TTC549 (cell line): ENCODE results near the gene VENTX.
"Not testable (repeated sequence)": the region's sequence is repeated elsewhere in the genome, so short reads cannot be mapped to it uniquely, and the experiment has no call there.

Experiments
- FAIRE-seq: peaks from 2 replicates; lab custom pipeline; 2012; peaks lifted over from hg19 to GRCh38; lab: Jason Lieb, UNC

The VENTX gene

DNA sequence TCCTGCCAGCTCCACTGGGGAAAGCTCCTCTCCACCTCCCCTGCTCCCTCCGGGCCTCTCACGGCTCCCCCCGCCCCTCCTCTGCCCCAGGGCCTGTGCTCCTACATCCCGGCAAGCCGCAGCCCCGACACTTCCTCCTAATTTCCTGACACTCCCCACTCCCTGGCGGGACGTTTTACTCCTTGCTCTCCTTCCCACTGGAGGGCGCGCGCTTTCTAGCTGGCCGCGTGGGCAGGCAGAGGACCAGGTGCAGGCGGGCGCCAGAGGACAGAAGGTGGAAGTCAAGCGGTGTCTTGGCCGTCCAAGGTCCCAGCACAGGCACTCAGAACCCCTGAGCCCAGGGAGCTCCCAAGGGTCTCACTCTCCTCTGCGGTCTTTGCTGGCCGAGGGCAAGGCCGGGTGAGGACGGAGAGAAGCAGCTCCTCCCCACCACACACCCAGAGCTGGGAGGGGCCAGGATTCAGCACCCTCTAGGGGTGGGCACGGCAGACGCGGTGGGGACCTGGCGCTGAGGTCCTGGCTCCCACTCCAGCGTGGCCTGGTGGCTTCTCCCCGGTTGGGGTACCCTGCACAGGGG is 19.9 kb downstream of the VENTX start:
- FAIRE-seq: no peak

DNA sequence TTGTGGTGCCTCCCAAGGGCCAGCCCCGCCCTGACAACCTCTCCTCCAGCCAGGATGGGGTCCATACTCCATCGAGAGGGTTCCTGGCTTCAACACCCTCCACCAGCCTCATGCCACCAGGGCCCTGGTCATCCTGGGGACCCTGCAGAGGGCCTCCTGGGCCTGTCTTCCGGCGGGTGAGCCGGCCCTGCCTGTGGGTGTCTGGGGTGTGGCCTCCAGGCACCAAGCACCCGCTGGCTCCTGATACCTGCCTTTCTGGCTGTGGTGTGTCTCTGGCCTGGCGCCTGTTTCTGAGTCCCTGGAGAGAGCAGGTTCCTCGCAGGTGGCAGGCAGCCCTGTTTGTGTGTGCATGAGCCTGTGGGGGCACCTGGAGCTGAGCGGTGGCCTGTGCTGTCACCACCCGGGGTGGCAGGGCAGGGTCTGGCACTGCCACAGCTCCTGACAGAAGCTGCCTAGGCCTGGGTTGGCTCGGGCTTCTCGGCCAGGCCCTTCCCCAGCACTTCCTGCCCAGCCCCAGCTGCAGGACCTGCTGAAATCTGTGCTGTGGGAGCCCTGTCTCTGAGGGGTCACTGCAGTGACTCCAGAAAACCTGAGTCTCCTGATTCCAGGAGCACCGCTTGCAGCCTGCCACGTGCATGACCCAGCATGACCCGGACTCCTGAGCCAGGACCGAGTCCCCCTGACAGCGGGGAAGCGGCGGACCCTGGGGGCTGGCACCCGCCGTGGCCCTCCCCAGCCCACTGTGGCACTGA is 20.6 kb downstream of the VENTX start:
- no peak for FAIRE-seq

DNA sequence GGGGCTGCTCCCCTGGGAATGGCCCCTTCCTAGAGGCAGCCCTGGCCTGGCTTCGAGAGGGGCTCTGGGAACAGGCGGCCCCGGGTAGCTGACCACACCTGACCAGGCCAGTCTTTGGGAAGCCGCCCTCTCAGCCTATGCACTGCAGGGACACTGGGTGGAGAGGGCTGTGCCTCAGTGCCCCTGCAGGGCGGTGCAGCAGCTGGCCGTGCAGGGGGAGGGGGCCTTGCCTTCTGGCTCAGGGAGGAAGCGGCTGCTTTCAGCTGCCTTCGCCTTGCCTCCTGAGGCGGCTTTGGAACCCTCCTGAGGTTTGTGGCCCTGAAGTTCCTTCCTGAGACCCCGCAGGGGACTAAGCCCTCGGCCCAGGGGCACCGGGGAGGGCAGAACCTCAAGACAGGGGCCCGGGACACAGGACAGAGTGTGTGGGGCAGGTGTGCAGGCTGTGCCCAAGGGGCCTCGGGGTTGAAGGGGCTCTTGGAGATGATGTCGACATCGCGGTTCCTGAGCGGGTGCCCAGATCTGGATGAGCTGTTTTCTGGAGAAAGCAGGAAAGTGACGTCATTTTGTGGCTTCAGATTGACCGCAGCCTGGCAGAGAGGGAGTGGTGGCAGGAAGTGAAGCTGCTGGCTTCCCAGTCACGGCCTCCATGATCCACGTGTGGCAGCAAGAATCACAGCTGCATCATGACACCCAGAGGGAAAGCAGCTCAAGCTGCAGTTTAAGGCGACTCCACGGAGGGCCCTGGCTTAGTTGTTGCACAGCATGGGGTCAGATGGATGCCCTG is 21.4 kb downstream of the VENTX start:
- FAIRE-seq: no peak

DNA sequence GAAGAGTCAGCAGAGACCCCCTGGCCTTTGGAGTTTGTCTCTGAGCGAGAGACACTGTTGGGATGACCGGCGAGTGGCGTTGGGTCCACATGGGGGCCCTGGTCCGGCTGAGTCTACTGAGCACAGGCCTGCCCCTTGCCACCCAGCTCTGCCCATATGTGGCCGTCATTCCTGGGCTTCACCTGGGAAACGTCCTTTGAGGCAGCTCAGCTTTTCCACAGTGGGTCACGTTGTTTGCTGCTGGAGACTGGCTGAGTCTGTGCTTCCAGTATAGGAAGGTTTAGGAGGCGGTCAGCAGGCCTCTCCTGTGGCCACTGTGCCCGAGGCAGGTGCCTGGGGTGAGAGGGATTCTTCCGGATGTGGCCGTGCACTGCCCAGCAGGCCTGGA is 21.9 kb downstream of the VENTX start:
- no peak for FAIRE-seq

DNA sequence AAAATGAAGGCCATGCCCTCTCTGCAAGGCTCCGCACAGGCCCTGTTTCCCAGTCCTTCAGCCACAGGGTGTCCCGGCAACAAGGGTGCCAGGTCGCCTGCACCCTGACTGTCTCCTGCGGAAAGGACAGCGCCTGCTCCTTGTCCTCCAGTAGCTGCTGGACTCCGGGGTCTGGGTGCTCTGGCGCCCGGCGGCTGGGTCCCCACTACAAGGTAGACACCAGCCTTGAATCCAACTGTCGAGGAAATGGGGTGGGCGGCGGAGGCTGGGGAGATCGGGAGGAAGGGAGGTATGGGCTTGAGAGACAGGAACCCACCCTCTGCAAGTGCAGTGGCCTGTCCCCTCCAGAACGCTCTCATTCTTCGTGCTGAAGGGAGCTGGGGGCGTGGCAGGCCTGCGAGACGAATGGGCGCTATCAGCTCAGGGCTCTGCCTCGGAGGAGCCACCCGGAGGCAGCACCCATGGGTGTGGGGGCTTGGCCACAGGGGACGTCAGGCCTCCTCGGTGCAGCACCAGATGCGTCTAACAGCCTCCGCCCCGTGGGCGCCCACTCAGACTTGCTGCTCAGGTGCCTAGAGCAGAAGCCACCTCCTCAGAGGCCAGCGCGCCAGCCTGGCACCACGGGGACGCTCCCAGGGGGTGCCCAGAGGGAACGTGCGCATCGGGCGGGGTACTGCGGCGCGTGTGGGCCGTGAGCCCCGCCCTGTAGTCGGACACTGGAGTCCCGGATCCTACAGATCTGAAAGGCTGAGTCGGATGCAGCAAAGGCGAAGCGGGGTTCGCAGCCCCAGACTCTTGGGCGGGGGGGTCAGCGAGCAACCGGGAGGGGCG is 23.5 kb downstream of the VENTX start:
- no peak for FAIRE-seq

DNA sequence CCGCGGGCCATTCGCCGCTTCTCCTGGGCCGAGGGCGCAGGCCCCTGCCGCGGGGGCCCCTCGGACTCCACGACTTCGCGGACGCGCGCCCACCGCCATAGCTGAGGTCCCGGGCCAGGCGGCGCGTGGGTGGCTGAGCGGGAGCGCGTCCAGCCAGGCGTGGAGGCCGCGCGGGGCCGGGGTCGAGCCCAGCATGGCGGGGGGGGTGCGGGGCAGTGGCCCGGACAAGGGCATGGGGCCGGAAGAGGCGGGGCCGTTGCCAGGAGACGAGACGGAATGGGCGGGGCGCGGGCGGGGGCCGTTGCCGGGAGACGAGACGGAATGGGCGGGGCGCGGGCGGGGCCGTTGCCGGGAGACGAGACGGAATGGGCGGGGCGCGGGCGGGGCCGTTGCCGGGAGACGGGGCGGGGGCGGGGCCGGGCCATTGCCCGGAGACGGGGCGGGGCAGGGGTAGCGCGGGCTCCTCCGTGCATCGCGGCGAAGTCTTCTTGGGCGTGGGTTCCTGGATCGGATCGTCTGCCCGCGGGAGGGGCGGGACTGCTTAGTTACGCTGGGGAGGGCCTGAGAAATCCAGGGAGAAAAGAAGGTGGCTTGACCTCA is 24.2 kb downstream of the VENTX start:
- no peak for FAIRE-seq

DNA sequence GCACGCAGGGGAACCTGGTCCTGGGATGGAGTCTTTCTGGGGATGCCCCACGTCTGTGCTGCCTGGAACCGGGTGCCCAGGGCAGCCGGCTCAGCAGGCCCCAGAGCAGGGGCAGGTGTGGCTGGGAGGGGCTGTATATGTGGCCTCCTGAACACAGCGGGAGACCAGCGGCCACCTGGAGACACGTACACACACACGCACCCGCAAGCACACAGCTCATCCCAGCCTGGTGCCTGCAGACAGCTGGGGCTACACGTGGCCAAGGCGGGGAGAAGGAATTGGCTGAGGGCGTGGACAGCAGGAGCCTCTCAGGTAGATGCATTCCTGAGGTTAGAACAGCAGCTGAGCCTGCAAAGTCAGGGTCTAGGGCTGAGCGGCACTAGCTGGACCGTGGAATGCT is 25.0 kb downstream of the VENTX start:
- no peak for FAIRE-seq

DNA sequence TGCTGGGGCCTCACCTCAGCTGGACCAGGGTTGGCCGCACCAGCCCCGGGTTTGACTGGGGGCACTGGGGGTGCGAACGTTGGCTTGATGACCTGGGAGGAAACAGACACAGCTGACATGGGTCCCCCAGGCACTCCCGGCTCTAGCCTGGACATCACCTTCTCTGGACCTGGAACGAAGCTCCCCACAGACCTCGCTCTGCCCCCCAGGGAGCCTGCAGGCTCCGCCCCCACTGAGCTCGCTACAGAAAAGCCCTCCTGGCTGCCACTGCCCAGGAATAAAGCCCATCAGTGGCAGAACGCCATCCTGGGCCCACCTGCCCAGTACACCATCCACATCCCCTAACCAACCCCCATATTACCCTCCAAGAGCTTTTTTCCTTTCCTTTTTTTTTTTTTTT is 26.0 kb downstream of the VENTX start:
- no peak for FAIRE-seq

DNA sequence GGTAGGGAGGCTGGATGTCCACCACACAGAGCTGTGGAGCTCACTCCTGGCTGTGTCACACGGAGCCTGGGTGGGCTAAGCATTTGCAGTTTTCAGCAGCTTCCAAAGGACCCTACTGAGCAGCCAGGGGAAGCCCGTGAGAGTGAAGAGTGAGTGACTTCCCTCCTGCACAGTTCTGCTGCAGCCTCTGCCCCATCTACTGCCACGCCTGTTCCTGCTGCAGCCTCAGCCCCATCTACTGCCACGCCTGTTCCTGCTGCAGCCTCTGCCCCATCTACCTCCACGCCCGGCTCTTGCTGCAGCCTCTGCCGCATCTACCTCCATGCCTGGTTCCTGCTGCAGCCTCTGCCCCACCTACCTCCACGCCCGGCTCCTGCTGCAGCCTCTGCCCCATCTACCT is 26.8 kb downstream of the VENTX start:
- no peak for FAIRE-seq

DNA sequence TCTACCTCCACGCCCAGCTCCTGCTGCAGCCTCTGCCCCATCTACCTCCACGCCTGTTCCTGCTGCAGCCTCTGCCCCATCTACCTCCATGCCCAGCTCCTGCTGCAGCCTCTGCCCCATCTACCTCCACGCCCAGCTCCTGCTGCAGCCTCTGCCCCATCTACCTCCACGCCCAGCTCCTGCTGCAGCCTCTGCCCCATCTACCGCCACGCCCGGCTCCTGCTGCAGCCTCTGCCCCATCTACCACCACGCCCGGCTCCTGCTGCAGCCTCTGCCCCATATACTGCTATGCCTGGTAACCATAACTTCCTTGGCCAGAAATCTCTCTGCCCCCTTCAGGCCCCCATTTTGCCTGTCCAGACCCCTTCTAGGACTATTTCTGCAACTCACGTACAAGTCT is 27.4 kb downstream of the VENTX start:
- not testable (repeated sequence) for FAIRE-seq

DNA sequence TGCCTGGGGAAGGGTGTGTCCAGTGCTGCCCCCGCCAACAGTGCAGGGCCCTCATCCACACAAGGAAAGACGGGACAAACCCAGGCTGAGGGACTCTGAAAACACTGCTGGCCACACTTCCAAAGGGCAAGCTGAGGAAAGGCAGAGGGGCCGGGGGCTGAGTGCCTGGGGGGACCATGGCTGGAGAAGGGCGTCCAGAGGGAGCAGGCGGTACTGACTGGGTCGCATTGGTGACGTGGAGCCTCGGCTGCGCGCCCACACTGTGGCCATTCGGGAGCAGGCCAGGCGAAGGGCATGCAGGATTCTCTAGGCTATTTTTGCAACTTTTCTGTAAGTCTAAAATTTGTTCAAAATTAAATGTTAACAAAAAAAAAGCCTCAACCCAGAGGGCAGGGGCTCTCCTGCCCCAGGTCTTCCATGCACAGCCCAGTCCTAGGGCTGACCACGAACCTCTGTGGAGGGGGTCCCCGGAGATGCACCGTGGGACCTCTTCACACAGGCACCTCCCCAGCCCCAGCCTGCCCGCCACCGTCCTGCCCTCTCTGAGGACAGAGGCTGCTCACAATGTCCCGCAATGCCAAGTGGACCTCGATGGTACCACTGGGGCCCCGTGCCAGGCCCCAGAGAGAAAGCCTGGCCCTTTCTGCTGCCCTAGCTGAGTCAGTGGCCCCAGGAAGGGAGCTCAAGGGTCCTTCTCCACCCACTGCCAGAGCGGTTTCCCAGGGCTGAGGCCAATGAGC is 28.6 kb downstream of the VENTX start:
- FAIRE-seq: no peak

DNA sequence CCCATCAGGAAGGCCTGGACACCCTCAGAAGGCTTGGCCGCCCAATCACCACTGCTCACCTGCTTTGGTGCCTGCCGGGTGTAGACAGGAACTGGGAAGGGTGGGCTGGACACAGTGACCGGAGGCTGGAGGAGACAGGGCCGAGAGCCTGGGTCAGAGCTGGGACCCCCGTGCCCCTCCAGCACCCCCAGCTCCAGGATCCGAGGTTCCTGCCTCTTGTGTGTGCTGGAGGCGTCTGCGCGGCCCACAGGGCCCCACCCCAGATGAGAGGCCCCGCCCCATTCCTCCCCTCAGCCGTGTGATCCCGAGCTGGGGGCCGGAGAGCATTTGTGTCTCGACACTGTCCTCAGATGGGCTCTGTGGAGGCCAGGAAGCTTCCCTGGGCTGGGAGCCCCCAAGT is 29.6 kb downstream of the VENTX start:
- no peak for FAIRE-seq

DNA sequence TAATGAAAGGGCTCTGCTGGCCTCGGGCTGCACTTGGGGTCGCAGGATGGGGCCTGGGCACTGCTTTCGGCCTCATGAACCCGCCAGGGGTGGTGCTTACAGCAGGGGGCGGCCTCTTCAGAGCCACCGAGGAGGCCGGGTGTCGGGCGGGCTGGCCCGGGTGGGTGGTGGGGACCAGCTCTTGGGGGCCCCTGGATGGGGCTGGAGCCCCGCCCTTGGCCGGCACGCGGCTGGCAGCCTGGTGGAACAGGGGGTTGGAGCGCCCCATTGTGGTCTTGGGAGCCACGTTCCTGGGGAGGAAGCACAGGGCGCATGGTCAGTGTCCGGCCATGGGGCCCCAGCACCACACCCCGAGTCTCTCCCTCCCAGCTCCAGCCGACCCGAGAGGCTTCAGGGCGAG is 30.2 kb downstream of the VENTX start:
- FAIRE-seq: no peak

DNA sequence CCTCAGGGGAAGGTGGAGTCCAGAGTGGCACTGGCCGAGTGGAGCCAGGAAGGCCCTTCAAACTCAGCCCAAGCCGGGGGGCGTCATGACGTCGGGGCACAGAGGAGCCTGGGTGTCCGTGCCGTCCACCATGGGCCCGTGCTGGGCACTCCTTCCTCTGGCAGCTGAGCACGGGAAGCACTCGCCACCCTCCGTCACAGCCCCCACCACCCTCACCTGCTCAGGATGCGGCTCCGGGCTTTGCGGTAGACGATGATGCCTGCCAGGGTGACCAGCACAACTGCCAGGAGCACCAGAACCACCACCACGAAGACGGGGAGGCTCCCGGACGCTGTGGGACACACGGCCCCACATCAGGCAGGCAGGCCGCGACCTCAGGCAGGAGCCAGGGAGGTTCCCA is 30.9 kb downstream of the VENTX start:
- no peak for FAIRE-seq

DNA sequence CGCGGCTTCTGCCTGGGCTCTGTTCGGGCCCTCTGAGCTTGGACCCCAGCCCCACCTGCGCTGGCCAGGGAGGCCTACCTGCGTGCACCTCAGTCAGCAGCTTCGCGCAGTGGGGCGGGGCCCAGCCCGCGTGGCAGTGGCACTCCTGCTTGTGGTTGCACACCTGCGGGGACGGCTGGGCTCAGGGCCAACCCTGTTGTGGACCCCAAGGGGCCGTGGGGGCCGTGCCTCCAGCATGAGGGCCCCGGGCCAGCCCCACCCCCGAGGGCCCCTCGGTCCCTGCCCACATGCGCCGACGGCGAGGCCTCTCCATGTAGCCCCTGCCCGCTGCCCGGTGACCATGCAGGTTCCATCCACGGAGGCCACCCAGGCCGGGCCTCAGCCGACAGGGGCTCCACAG is 31.7 kb downstream of the VENTX start:
- FAIRE-seq: no peak

DNA sequence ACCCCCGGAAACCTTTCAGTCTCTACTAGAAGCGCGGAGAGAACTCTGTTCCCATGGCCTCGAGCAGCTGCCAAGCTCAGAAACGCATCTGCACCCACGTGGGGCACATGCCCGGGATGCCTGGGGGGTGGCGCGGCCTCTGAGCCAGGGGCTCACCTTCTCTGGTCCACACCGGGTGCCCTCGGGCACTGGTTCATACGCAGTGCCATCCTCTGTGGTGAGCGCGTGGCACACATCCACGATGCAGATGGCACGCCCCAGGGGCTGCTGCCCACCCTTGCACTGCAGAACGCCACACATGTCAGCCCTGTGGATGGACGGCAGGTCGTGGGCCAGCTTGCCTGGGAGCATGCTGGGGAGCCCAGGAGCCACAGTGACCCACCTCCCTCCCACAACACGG is 32.5 kb downstream of the VENTX start:
- no peak for FAIRE-seq

DNA sequence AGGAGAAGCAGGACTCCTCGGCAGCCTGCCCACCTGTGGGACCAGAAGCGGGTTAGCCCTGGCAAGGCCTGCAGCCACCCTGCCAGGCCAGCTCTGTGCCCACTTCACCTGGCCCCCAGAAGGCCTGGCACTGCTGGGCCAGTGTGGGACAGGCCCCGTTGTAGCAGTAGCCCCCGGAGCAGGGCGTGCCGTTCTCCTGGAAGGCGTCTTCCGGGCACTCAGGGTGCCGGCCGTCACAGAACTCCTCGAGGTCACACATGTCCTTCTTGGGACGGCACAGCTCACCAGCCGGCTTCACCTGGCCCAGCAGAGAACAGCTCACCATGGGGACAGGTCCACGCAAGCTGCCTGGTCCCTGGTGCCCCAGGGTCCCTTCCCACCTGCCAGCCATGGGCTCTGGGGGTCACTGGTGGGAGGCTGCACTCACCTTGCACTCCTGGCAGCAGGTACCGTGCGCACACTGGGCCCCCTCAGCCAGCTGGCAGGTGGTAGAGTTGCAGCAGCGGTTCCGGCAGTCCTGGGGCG is 33.2 kb downstream of the VENTX start:
- FAIRE-seq: no peak

DNA sequence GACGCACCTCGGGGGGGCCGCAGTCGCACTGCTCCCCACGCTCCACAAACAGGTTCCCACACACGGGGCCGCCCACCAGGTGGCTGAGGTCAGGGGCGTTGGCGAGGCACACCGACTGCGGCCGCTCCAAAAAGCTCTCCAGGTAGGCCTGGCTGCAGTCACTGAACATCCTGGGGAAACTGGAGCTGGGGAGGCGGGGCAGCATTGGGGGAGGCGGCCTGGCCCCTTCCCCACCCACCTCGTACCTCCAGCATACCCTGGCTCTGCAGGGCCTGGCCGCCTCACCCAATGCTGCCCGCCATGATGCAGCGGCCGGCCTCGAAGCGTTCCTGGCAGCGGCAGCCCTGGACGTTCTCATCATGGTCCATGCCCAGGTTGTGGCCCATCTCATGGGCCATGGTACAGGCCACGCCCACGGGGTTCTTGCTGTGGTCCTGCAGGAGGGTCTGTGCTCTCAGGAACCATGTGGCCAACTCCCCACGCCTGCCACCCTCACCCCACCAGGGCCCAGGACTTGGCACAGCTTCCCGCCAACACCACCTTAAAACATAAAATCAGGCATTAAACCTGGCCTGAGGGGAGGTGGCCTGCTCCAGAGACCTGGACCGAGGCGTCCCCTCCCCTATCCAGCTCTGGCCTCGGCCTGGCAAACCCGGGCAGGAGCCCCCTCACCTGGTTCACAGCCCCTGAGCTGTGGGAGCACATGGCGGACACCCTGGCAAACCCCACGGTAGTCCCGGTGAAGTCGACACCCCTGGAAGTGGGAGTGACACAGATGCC is 34.1 kb downstream of the VENTX start:
- FAIRE-seq: no peak

DNA sequence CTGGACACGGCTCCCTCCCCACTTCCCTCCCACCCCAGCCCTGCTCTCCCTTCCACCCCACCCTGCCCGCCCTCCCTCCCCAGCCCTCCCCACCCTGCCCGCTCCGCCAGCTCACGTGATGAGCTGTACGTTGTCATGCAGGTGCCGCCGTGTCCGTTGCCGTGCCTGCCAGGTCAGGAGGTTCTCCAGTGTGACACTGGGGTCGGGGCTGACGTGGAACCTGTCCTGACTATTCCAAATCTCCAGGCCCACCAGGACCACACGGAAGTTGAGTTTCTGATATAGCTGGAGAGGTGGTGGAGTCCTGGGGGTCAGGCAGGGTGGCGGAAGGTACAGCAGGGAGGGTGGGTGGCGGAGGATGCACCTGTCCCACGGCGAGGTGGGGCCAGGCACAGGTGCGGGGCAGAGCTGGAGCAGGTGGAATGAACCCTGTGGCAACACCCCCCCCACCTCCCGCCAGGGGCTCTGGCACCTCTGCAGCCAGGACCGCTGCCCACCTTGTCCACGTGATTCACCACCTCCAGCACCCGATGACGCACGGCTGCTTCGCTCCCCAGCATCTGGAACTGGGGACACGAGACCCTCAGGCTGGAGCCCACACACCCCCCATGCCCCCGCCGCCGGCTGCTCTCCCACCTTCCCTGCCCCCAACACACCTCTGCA is 34.8 kb downstream of the VENTX start:
- no peak for FAIRE-seq

DNA sequence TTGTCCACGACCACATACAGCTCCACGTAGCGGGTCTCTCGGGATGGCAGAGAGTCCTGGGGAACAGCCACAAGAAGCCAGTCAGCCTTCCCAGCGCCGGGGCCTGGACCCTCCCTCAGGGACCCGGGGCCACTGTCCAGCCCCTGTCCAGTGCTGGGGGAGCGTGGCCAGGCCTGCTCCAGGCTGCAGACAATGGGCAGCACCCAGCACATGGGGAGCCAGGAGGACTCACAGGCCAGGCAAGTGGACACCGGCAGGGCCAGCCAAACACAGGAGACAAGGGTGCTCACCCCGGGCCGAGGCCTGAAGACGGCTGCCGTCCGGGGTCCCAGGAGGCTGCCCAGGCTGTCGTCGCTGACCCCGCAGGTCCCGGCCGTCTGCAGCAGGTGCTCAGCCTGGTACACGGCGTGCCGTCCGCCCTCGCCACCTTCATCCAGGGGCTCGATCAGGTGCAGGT is 35.3 kb downstream of the VENTX start:
- no peak for FAIRE-seq
